C4-2B (cell line): ENCODE measurements around the gene UBASH3B.

Source experiments
- ZFX ChIP-seq: fragments of 450-650 bp; IDR thresholded peaks from 2 replicates; pipeline ENCODE4 v1.6.1; 2017
- TF ChIP-seq, protein P1 (sequence below): fragments of 450-650 bp; conservative IDR thresholded peaks from 2 replicates; pipeline ENCODE4 v1.5.1; 2017; ENCODE audit warnings: mild to moderate bottlenecking

- TF ChIP-seq, protein P1, sequence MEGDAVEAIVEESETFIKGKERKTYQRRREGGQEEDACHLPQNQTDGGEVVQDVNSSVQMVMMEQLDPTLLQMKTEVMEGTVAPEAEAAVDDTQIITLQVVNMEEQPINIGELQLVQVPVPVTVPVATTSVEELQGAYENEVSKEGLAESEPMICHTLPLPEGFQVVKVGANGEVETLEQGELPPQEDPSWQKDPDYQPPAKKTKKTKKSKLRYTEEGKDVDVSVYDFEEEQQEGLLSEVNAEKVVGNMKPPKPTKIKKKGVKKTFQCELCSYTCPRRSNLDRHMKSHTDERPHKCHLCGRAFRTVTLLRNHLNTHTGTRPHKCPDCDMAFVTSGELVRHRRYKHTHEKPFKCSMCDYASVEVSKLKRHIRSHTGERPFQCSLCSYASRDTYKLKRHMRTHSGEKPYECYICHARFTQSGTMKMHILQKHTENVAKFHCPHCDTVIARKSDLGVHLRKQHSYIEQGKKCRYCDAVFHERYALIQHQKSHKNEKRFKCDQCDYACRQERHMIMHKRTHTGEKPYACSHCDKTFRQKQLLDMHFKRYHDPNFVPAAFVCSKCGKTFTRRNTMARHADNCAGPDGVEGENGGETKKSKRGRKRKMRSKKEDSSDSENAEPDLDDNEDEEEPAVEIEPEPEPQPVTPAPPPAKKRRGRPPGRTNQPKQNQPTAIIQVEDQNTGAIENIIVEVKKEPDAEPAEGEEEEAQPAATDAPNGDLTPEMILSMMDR = no peak
- no peak for TF ChIP-seq ZFX
Measured at GRCh38 chr11:122661182-122661945, 5.8 kb downstream of the UBASH3B start.
